ENCODE measurements around the gene LTA.

LTA gene

GRCh38 chr6:31592396-31592771 is 20.3 kb downstream of the LTA start:
- peak overlapping the region; percentile 7 for H3K27ac ChIP-seq
- peaks cover 36 to 43% of the 10 kb centered on the region in 2 experiments for H3K4me1 ChIP-seq (ENCODE audit: control insufficient read depth in 1 of 2, insufficient read depth in 1 of 2, low read depth in 1 of 2, low read length in 1 of 2)
- no peak overlapping the region for H3K4me3 ChIP-seq (ENCODE audit: low read depth in 1 of 2, low read length in 1 of 2)
- no peaks in the 10 kb centered on the region for H3K27me3 ChIP-seq
- peaks cover 39% of the 10 kb centered on the region for H3K36me3 ChIP-seq
- no peak for TF ChIP-seq CTCF (IDR thresholded peaks at IDR 0.05)
- no peaks in the 10 kb centered on the region for H3K9me3 ChIP-seq

- TF ChIP-seq CTCF (IDR thresholded peaks at IDR 0.05): peak; percentile 59
- no peaks in the 10 kb centered on the region for H3K9me3 ChIP-seq
- H3K4me3 ChIP-seq (ENCODE audit: low read depth in 1 of 2, low read length in 1 of 2): peak overlapping the region in 1 of 2 experiments; percentile 4
- peaks cover 16 to 27% of the 10 kb centered on the region in 2 experiments for H3K4me1 ChIP-seq (ENCODE audit: control insufficient read depth in 1 of 2, insufficient read depth in 1 of 2, low read depth in 1 of 2, low read length in 1 of 2)
- H3K27me3 ChIP-seq: no peaks in the 10 kb centered on the region
- H3K36me3 ChIP-seq: no peaks in the 10 kb centered on the region
- H3K27ac ChIP-seq: peak overlapping the region; percentile 30
Observed at GRCh38 chr6:31597006-31597405, 24.9 kb downstream of the LTA start.

GRCh38 chr6:31607317-31607716 is 35.2 kb downstream of the LTA start:
- no peaks in the 10 kb centered on the region for H3K27me3 ChIP-seq
- no peak overlapping the region for H3K4me3 ChIP-seq (ENCODE audit: low read depth in 1 of 2, low read length in 1 of 2)
- no peaks in the 10 kb centered on the region for H3K9me3 ChIP-seq
- no peak for TF ChIP-seq CTCF (IDR thresholded peaks at IDR 0.05)
- H3K4me1 ChIP-seq (ENCODE audit: control insufficient read depth in 1 of 2, insufficient read depth in 1 of 2, low read depth in 1 of 2, low read length in 1 of 2): peaks cover 0 to 6% of the 10 kb centered on the region in 2 experiments
- no peak overlapping the region for H3K27ac ChIP-seq
- no peaks in the 10 kb centered on the region for H3K36me3 ChIP-seq

GRCh38 chr6:31609519-31610406 is 37.7 kb downstream of the LTA start:
- Histone ChIP-seq H3K27me3 (no peaks in the 10 kb centered on the region), H3K4me1 (ENCODE audit: control insufficient read depth in 1 of 2, insufficient read depth in 1 of 2, low read depth in 1 of 2, low read length in 1 of 2) (peaks cover 16 to 22% of the 10 kb centered on the region in 2 experiments), H3K27ac (no peak overlapping the region), H3K36me3 (no peaks in the 10 kb centered on the region), H3K9me3 (no peaks in the 10 kb centered on the region), H3K4me3 (ENCODE audit: low read depth in 1 of 2, low read length in 1 of 2) (no peak overlapping the region)
- TF ChIP-seq CTCF (IDR thresholded peaks at IDR 0.05): no peak

GRCh38 chr6:31610968-31611367 is 38.9 kb downstream of the LTA start:
- Histone ChIP-seq H3K27me3 (no peaks in the 10 kb centered on the region), H3K4me3 (ENCODE audit: low read depth in 1 of 2, low read length in 1 of 2) (no peak overlapping the region), H3K4me1 (ENCODE audit: control insufficient read depth in 1 of 2, insufficient read depth in 1 of 2, low read depth in 1 of 2, low read length in 1 of 2) (peaks cover 28 to 34% of the 10 kb centered on the region in 2 experiments)

More at GRCh38 chr6:31610968-31611367, 38.9 kb downstream of the LTA start:
- no peak for TF ChIP-seq CTCF (IDR thresholded peaks at IDR 0.05)
- Histone ChIP-seq H3K27ac (no peak overlapping the region), H3K36me3 (no peaks in the 10 kb centered on the region), H3K9me3 (no peaks in the 10 kb centered on the region)
